Stimulated activated naive CD8-positive, alpha-beta T cell treated with anti-CD3 and anti-CD28 coated beads, Interleukin-15, Interleukin-2, amounts not matched to agents 100 ng/mL and 50 ng/mL, for 24 hours (primary cell): ENCODE data around the gene PIP4K2C.
"Not testable (repeated sequence)": the region's sequence is repeated elsewhere in the genome, so short reads cannot be mapped to it uniquely, and the experiment has no call there.

Experiments
- H3K27ac Mint-ChIP-seq: one replicate; pipeline ENCODE4 v1.8.0; 2021; ENCODE audit warnings: mild to moderate bottlenecking, mixed read lengths
- H3K27me3 Mint-ChIP-seq: one replicate; pipeline ENCODE4 v1.8.0; 2021; ENCODE audit warnings: mixed read lengths
- H3K36me3 Mint-ChIP-seq: one replicate; pipeline ENCODE4 v1.8.0; 2021; ENCODE audit warnings: low read depth, mixed read lengths
- H3K4me1 Mint-ChIP-seq: one replicate; pipeline ENCODE4 v1.8.0; 2021; ENCODE audit warnings: low read depth, mixed read lengths
- H3K4me3 Mint-ChIP-seq: one replicate; pipeline ENCODE4 v1.8.0; 2021; ENCODE audit warnings: mild to moderate bottlenecking, mixed read lengths
- H3K9me3 Mint-ChIP-seq: one replicate; pipeline ENCODE4 v1.8.0; 2021; ENCODE audit warnings: mixed read lengths

Gene PIP4K2C

GRCh38 chr12:57552306-57552651 lies 38.7 kb upstream of the PIP4K2C start:
- Mint-ChIP-seq H3K4me1 (peaks cover 13% of the 10 kb centered on the region), H3K27me3 (peaks cover 9% of the 10 kb centered on the region), H3K9me3 (no peaks in the 10 kb centered on the region)

GRCh38 chr12:57552835-57553313 lies 38.1 kb upstream of the PIP4K2C start:
- Mint-ChIP-seq H3K27me3 (peaks cover 9% of the 10 kb centered on the region), H3K27ac (no peak overlapping the region), H3K4me3 (no peak overlapping the region), H3K4me1 (peaks cover 8% of the 10 kb centered on the region), H3K36me3 (no peaks in the 10 kb centered on the region), H3K9me3 (no peaks in the 10 kb centered on the region)

More at GRCh38 chr12:57552306-57552651, 38.7 kb upstream of the PIP4K2C start:
- H3K4me3 Mint-ChIP-seq: no peak overlapping the region
- H3K27ac Mint-ChIP-seq: no peak overlapping the region
- no peaks in the 10 kb centered on the region for H3K36me3 Mint-ChIP-seq

GRCh38 chr12:57553343-57554202 lies 37.4 kb upstream of the PIP4K2C start:
- H3K27ac Mint-ChIP-seq: no peak overlapping the region
- peaks cover 8% of the 10 kb centered on the region for H3K4me1 Mint-ChIP-seq
- H3K4me3 Mint-ChIP-seq: no peak overlapping the region
- H3K27me3 Mint-ChIP-seq: peaks cover 9% of the 10 kb centered on the region
- no peaks in the 10 kb centered on the region for H3K36me3 Mint-ChIP-seq
- no peaks in the 10 kb centered on the region for H3K9me3 Mint-ChIP-seq

- Mint-ChIP-seq H3K9me3 (no peaks in the 10 kb centered on the region), H3K27me3 (peaks cover 4% of the 10 kb centered on the region), H3K27ac (no peak overlapping the region)
These were observed 36.5 kb upstream of the PIP4K2C start for GRCh38 chr12:57554453-57554852.

GRCh38 chr12:57554897-57555296 lies 36.1 kb upstream of the PIP4K2C start:
- Mint-ChIP-seq H3K9me3 (no peaks in the 10 kb centered on the region), H3K36me3 (no peaks in the 10 kb centered on the region), H3K4me1 (peaks cover 8% of the 10 kb centered on the region), H3K27ac (no peak overlapping the region), H3K4me3 (no peak overlapping the region), H3K27me3 (peaks cover 4% of the 10 kb centered on the region)

More at GRCh38 chr12:57554453-57554852, 36.5 kb upstream of the PIP4K2C start:
- no peaks in the 10 kb centered on the region for H3K36me3 Mint-ChIP-seq
- H3K4me3 Mint-ChIP-seq: no peak overlapping the region
- H3K4me1 Mint-ChIP-seq: peaks cover 8% of the 10 kb centered on the region

- Mint-ChIP-seq H3K4me3 (no peak overlapping the region), H3K27ac (no peak overlapping the region), H3K36me3 (no peaks in the 10 kb centered on the region), H3K9me3 (no peaks in the 10 kb centered on the region), H3K27me3 (peaks cover 11% of the 10 kb centered on the region), H3K4me1 (no peaks in the 10 kb centered on the region)
These were observed 32.1 kb upstream of the PIP4K2C start for GRCh38 chr12:57558864-57559263.

GRCh38 chr12:57560516-57560915 lies 30.5 kb upstream of the PIP4K2C start:
- no peaks in the 10 kb centered on the region for H3K36me3 Mint-ChIP-seq
- no peak overlapping the region for H3K4me3 Mint-ChIP-seq
- no peaks in the 10 kb centered on the region for H3K4me1 Mint-ChIP-seq
- no peaks in the 10 kb centered on the region for H3K9me3 Mint-ChIP-seq
- H3K27me3 Mint-ChIP-seq: peaks cover 11% of the 10 kb centered on the region
- no peak overlapping the region for H3K27ac Mint-ChIP-seq

- not testable (repeated sequence) for H3K9me3 Mint-ChIP-seq, H3K4me3 Mint-ChIP-seq, H3K27ac Mint-ChIP-seq, H3K36me3 Mint-ChIP-seq, H3K4me1 Mint-ChIP-seq
- H3K27me3 Mint-ChIP-seq: peaks cover 11% of the 10 kb centered on the region
These were observed 29.9 kb upstream of the PIP4K2C start for GRCh38 chr12:57561117-57561516.

- Mint-ChIP-seq H3K4me3 (no peak overlapping the region), H3K27ac (no peak overlapping the region), H3K27me3 (peaks cover 11% of the 10 kb centered on the region), H3K9me3 (no peaks in the 10 kb centered on the region), H3K36me3 (no peaks in the 10 kb centered on the region), H3K4me1 (no peaks in the 10 kb centered on the region)
These were observed 27.6 kb upstream of the PIP4K2C start for GRCh38 chr12:57563358-57563757.

GRCh38 chr12:57564178-57564740 lies 26.7 kb upstream of the PIP4K2C start:
- Mint-ChIP-seq H3K4me3 (no peak overlapping the region), H3K36me3 (no peaks in the 10 kb centered on the region), H3K9me3 (no peaks in the 10 kb centered on the region), H3K27me3 (peaks cover 11% of the 10 kb centered on the region), H3K27ac (no peak overlapping the region), H3K4me1 (no peaks in the 10 kb centered on the region)

GRCh38 chr12:57568838-57569237 lies 22.2 kb upstream of the PIP4K2C start:
- no peaks in the 10 kb centered on the region for H3K27me3 Mint-ChIP-seq
- H3K36me3 Mint-ChIP-seq: no peaks in the 10 kb centered on the region
- no peak overlapping the region for H3K4me3 Mint-ChIP-seq
- no peak overlapping the region for H3K27ac Mint-ChIP-seq
- no peaks in the 10 kb centered on the region for H3K9me3 Mint-ChIP-seq
- H3K4me1 Mint-ChIP-seq: no peaks in the 10 kb centered on the region

GRCh38 chr12:57569858-57570257 lies 21.1 kb upstream of the PIP4K2C start:
- Mint-ChIP-seq H3K4me1 (no peaks in the 10 kb centered on the region), H3K27me3 (no peaks in the 10 kb centered on the region), H3K4me3 (no peak overlapping the region), H3K36me3 (no peaks in the 10 kb centered on the region), H3K27ac (no peak overlapping the region), H3K9me3 (no peaks in the 10 kb centered on the region)

- not testable (repeated sequence) for H3K4me3 Mint-ChIP-seq, H3K9me3 Mint-ChIP-seq
These were observed 20.6 kb upstream of the PIP4K2C start for GRCh38 chr12:57570438-57570837.

GRCh38 chr12:57571926-57572762 lies 18.8 kb upstream of the PIP4K2C start:
- Mint-ChIP-seq H3K27ac (no peak overlapping the region), H3K4me3 (no peak overlapping the region), H3K9me3 (no peaks in the 10 kb centered on the region), H3K27me3 (no peaks in the 10 kb centered on the region), H3K4me1 (no peaks in the 10 kb centered on the region), H3K36me3 (no peaks in the 10 kb centered on the region)

More at GRCh38 chr12:57570438-57570837, 20.6 kb upstream of the PIP4K2C start:
- not testable (repeated sequence) for H3K36me3 Mint-ChIP-seq, H3K4me1 Mint-ChIP-seq, H3K27ac Mint-ChIP-seq, H3K27me3 Mint-ChIP-seq

- H3K4me1 Mint-ChIP-seq: no peaks in the 10 kb centered on the region
- H3K27me3 Mint-ChIP-seq: no peaks in the 10 kb centered on the region
- no peaks in the 10 kb centered on the region for H3K9me3 Mint-ChIP-seq
- no peak overlapping the region for H3K4me3 Mint-ChIP-seq
- H3K36me3 Mint-ChIP-seq: no peaks in the 10 kb centered on the region
- H3K27ac Mint-ChIP-seq: no peak overlapping the region
These were observed 16.2 kb upstream of the PIP4K2C start for GRCh38 chr12:57574795-57575194.
